Adipocyte (in vitro differentiated cells): ENCODE measurements around the gene PPP1CA.

Source experiments
- DNase-seq: peaks from one replicate; pipeline ENCODE4 v3.0.0-alpha.2; 2015; ENCODE audit warnings: low read depth
- H3K27me3 ChIP-seq: replicated peaks from 2 replicates; pipeline ENCODE4 v1.7.0; 2013; ENCODE audit warnings: mild to moderate bottlenecking, low read length, moderate library complexity; ENCODE audit not compliant: control insufficient read depth, insufficient read depth
- H3K36me3 ChIP-seq: 2 replicates; pipeline ENCODE4 v1.7.0; 2013; ENCODE audit warnings: low read length, mild to moderate bottlenecking, moderate library complexity; ENCODE audit not compliant: control insufficient read depth, insufficient read depth, severe bottlenecking
- H3K4me1 ChIP-seq: 2 replicates; pipeline ENCODE4 v1.7.0; 2013; ENCODE audit warnings: mild to moderate bottlenecking, low read length, moderate library complexity; ENCODE audit not compliant: control insufficient read depth, insufficient read depth
- H3K4me3 ChIP-seq: 2 replicates; pipeline ENCODE4 v1.7.0; 2013; ENCODE audit warnings: mild to moderate bottlenecking, low read length, moderate library complexity
- H3K9ac ChIP-seq: 2 replicates; pipeline ENCODE4 v1.7.0; 2013; ENCODE audit warnings: mild to moderate bottlenecking, low read length, moderate library complexity
- H3K9me3 ChIP-seq: 2 replicates; pipeline ENCODE4 v1.7.0; 2013; ENCODE audit warnings: mild to moderate bottlenecking, low read length, moderate library complexity; ENCODE audit not compliant: control insufficient read depth

PPP1CA gene

GRCh38 chr11:67396587-67397389, 4.9 kb downstream of the PPP1CA start:
- no peaks in the 10 kb centered on the region for H3K9me3 ChIP-seq
- peaks cover 29% of the 10 kb centered on the region for H3K36me3 ChIP-seq
- H3K9ac ChIP-seq, result no peak overlapping the region
- H3K4me3 ChIP-seq, result no peak overlapping the region
- no peaks in the 10 kb centered on the region for H3K27me3 ChIP-seq
- H3K4me1 ChIP-seq, result peaks cover 17% of the 10 kb centered on the region
- DNase-seq, result no peak

GRCh38 chr11:67396259-67396581, 5.4 kb downstream of the PPP1CA start:
- no peaks in the 10 kb centered on the region for H3K27me3 ChIP-seq
- DNase-seq, result no peak
- peaks cover 29% of the 10 kb centered on the region for H3K36me3 ChIP-seq
- H3K4me3 ChIP-seq, result no peak overlapping the region
- H3K9me3 ChIP-seq, result no peaks in the 10 kb centered on the region
- peaks cover 17% of the 10 kb centered on the region for H3K4me1 ChIP-seq
- H3K9ac ChIP-seq, result no peak overlapping the region

- peaks cover 29% of the 10 kb centered on the region for H3K36me3 ChIP-seq
- H3K9me3 ChIP-seq, result no peaks in the 10 kb centered on the region
Observed at GRCh38 chr11:67395555-67396258, 6.0 kb downstream of the PPP1CA start.

GRCh38 chr11:67393990-67394389, 7.7 kb downstream of the PPP1CA start:
- Histone ChIP-seq H3K4me3 (no peak overlapping the region), H3K27me3 (no peaks in the 10 kb centered on the region), H3K4me1 (peaks cover 6% of the 10 kb centered on the region), H3K9ac (no peak overlapping the region), H3K36me3 (peaks cover 24% of the 10 kb centered on the region), H3K9me3 (no peaks in the 10 kb centered on the region)
- DNase-seq, result no peak

More at GRCh38 chr11:67395555-67396258, 6.0 kb downstream of the PPP1CA start:
- Histone ChIP-seq H3K4me3 (no peak overlapping the region), H3K9ac (no peak overlapping the region), H3K4me1 (peaks cover 14% of the 10 kb centered on the region), H3K27me3 (no peaks in the 10 kb centered on the region)
- no peak for DNase-seq

- no peak overlapping the region for H3K4me3 ChIP-seq
- DNase-seq, result no peak
- no peaks in the 10 kb centered on the region for H3K9me3 ChIP-seq
- H3K9ac ChIP-seq, result no peak overlapping the region
- H3K27me3 ChIP-seq, result no peaks in the 10 kb centered on the region
- H3K36me3 ChIP-seq, result peaks cover 19% of the 10 kb centered on the region
- peaks cover 6% of the 10 kb centered on the region for H3K4me1 ChIP-seq
Observed at GRCh38 chr11:67393437-67393836, 8.2 kb downstream of the PPP1CA start.

- peak; percentile 59 for DNase-seq
- Histone ChIP-seq H3K9me3 (no peaks in the 10 kb centered on the region), H3K9ac (peak overlapping the region; percentile 90), H3K36me3 (peaks cover 7% of the 10 kb centered on the region), H3K27me3 (no peaks in the 10 kb centered on the region), H3K4me1 (peaks cover 6% of the 10 kb centered on the region), H3K4me3 (peak overlapping the region; percentile 94)
Observed at GRCh38 chr11:67392183-67392715, 9.4 kb downstream of the PPP1CA start.

- Histone ChIP-seq H3K36me3 (peaks cover 4% of the 10 kb centered on the region), H3K27me3 (no peaks in the 10 kb centered on the region), H3K9ac (peak within 1 kb of the TSS; percentile 90), H3K9me3 (no peaks in the 10 kb centered on the region), H3K4me1 (peaks cover 6% of the 10 kb centered on the region), H3K4me3 (peak within 1 kb of the TSS; percentile 94)
- DNase-seq, result peak; percentile 98
Observed at GRCh38 chr11:67391304-67392182, 10.1 kb downstream of the PPP1CA start, which contains the start of gene RAD9A. RAD9A (plus strand) TSS chr11:67391986; CDS start chr11:67392045, 59 bp downstream.

- Histone ChIP-seq H3K4me1 (peaks cover 6% of the 10 kb centered on the region), H3K36me3 (no peaks in the 10 kb centered on the region), H3K27me3 (no peaks in the 10 kb centered on the region), H3K9ac (peak overlapping the region; percentile 90), H3K4me3 (peak overlapping the region; percentile 94), H3K9me3 (no peaks in the 10 kb centered on the region)
- DNase-seq, result no peak
Observed at GRCh38 chr11:67390947-67391303, 10.7 kb downstream of the PPP1CA start.

- Histone ChIP-seq H3K4me3 (no peak overlapping the region), H3K4me1 (peaks cover 15% of the 10 kb centered on the region), H3K27me3 (no peaks in the 10 kb centered on the region), H3K9ac (no peak overlapping the region), H3K9me3 (no peaks in the 10 kb centered on the region), H3K36me3 (no peaks in the 10 kb centered on the region)
- DNase-seq, result peak; percentile 59
Observed at GRCh38 chr11:67389477-67389876, 12.2 kb downstream of the PPP1CA start.

GRCh38 chr11:67387518-67387917, 14.1 kb downstream of the PPP1CA start:
- Histone ChIP-seq H3K9ac (no peak overlapping the region), H3K4me1 (peaks cover 14% of the 10 kb centered on the region), H3K36me3 (no peaks in the 10 kb centered on the region), H3K9me3 (no peaks in the 10 kb centered on the region), H3K4me3 (no peak overlapping the region), H3K27me3 (no peaks in the 10 kb centered on the region)
- no peak for DNase-seq

GRCh38 chr11:67387069-67387468, 14.6 kb downstream of the PPP1CA start:
- H3K4me3 ChIP-seq, result no peak overlapping the region
- no peaks in the 10 kb centered on the region for H3K9me3 ChIP-seq
- H3K4me1 ChIP-seq, result peaks cover 10% of the 10 kb centered on the region
- H3K9ac ChIP-seq, result no peak overlapping the region
- no peak for DNase-seq
- H3K36me3 ChIP-seq, result no peaks in the 10 kb centered on the region
- no peaks in the 10 kb centered on the region for H3K27me3 ChIP-seq
